Limb (tissue), 2 donors: ENCODE data around the gene HYI.
"Not testable (repeated sequence)": the region's sequence is repeated elsewhere in the genome, so short reads cannot be mapped to it uniquely, and the experiment has no call there.

Experiments used
- DNase-seq, 2 donors: peaks; one replicate each; pipeline ENCODE4 v3.0.0-alpha.2; 2016; ENCODE audit errors: extremely low spot score in 2 of 2

Gene HYI

GRCh38 chr1:43465505-43466067, 11.9 kb upstream of the HYI start:
- DNase-seq = no peak

- no peak for DNase-seq
Measured at GRCh38 chr1:43464681-43465504, 11.2 kb upstream of the HYI start.

GRCh38 chr1:43463479-43463878, 9.7 kb upstream of the HYI start:
- DNase-seq = no peak

GRCh38 chr1:43460988-43461693, 7.4 kb upstream of the HYI start:
- DNase-seq = no peak

GRCh38 chr1:43458379-43458778, 4.6 kb upstream of the HYI start:
- DNase-seq = not testable (repeated sequence)

GRCh38 chr1:43455213-43455889, 1.6 kb upstream of the HYI start:
- no peak for DNase-seq

- DNase-seq = peak; percentile 76 to 83
Measured at GRCh38 chr1:43454270-43455011, 710 bp upstream of the HYI start.

GRCh38 chr1:43452789-43453441, 816 bp downstream of the HYI start:
- peak in 1 of 2 donors; percentile 37 for DNase-seq

GRCh38 chr1:43451701-43452532, 1.8 kb downstream of the HYI start:
- peak in 1 of 2 donors; percentile 41 for DNase-seq

- DNase-seq = peak in 1 of 2 donors; percentile 25
Measured at GRCh38 chr1:43451157-43451591, 2.6 kb downstream of the HYI start.

- DNase-seq = peak in 1 of 2 donors; percentile 27
Measured at GRCh38 chr1:43450251-43450941, 3.3 kb downstream of the HYI start.

- DNase-seq = no peak
Measured at GRCh38 chr1:43449708-43450069, 4.0 kb downstream of the HYI start.

GRCh38 chr1:43448955-43449707, 4.6 kb downstream of the HYI start:
- DNase-seq = peak in 1 of 2 donors; percentile 24

- peak in 1 of 2 donors; percentile 20 for DNase-seq
Measured at GRCh38 chr1:43447891-43448708, 5.6 kb downstream of the HYI start.

GRCh38 chr1:43446881-43447835, 6.6 kb downstream of the HYI start:
- peak in 1 of 2 donors; percentile 21 for DNase-seq

GRCh38 chr1:43446388-43446740, 7.4 kb downstream of the HYI start:
- no peak for DNase-seq
